ENCODE data around the gene ERVFRD-1. TPM values are rescaled to one million over a fixed set of nuclear protein-coding genes. Genes with fewer than 3 reads are reported as not detected.

The ERVFRD-1 gene
- total RNA-seq, 1 donor from 2014 or later, result not detected

- no peak overlapping the region for H3K4me3 Mint-ChIP-seq (ENCODE audit: unreplicated experiment)
- no peak for DNase-seq
- no peak overlapping the region for H3K27ac Mint-ChIP-seq (ENCODE audit: unreplicated experiment)
- H3K27me3 Mint-ChIP-seq (ENCODE audit: unreplicated experiment), result no peaks in the 10 kb centered on the region
- H3K9me3 Mint-ChIP-seq (ENCODE audit: unreplicated experiment), result peaks cover 2% of the 10 kb centered on the region
- H3K4me1 Mint-ChIP-seq (ENCODE audit: low read depth, unreplicated experiment), result no peaks in the 10 kb centered on the region
- TF ChIP-seq, protein P1, sequence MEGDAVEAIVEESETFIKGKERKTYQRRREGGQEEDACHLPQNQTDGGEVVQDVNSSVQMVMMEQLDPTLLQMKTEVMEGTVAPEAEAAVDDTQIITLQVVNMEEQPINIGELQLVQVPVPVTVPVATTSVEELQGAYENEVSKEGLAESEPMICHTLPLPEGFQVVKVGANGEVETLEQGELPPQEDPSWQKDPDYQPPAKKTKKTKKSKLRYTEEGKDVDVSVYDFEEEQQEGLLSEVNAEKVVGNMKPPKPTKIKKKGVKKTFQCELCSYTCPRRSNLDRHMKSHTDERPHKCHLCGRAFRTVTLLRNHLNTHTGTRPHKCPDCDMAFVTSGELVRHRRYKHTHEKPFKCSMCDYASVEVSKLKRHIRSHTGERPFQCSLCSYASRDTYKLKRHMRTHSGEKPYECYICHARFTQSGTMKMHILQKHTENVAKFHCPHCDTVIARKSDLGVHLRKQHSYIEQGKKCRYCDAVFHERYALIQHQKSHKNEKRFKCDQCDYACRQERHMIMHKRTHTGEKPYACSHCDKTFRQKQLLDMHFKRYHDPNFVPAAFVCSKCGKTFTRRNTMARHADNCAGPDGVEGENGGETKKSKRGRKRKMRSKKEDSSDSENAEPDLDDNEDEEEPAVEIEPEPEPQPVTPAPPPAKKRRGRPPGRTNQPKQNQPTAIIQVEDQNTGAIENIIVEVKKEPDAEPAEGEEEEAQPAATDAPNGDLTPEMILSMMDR (IDR thresholded peaks at IDR 0.05; ENCODE audit: partially characterized antibody, unreplicated experiment), result no peak
- H3K36me3 Mint-ChIP-seq (ENCODE audit: unreplicated experiment), result no peaks in the 10 kb centered on the region
These were observed 27.8 kb upstream of the ERVFRD-1 start for GRCh38 chr6:11139051-11139960.

DNA sequence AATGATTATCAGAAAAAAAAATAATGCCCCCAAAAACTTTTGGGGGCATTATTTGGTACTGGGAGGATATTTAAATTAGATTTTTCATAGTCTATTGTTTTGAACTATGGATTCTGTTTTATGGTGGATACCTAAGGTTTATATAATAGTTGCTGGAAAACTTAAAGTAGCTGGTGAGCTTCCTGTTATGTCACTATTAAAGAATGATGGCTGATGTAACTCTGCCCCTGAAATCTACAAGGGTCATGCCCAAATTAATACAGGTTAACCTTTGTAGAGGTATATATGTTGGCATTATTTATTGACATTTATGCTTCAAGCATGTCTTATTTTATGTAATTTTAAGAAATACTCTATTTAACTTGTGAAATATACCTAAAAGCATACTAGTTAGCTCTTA, 25.3 kb upstream of the ERVFRD-1 start:
- Mint-ChIP-seq H3K9me3 (ENCODE audit: unreplicated experiment) (peaks cover 2% of the 10 kb centered on the region), H3K4me1 (ENCODE audit: low read depth, unreplicated experiment) (peaks cover 3% of the 10 kb centered on the region), H3K4me3 (ENCODE audit: unreplicated experiment) (no peak overlapping the region), H3K27ac (ENCODE audit: unreplicated experiment) (no peak overlapping the region), H3K27me3 (ENCODE audit: unreplicated experiment) (no peaks in the 10 kb centered on the region), H3K36me3 (ENCODE audit: unreplicated experiment) (no peaks in the 10 kb centered on the region)
- TF ChIP-seq, protein P1 (IDR thresholded peaks at IDR 0.05; ENCODE audit: partially characterized antibody, unreplicated experiment), result no peak
- no peak for DNase-seq

GRCh38 chr6:11133281-11133680, 21.8 kb upstream of the ERVFRD-1 start:
- no peaks in the 10 kb centered on the region for H3K9me3 Mint-ChIP-seq (ENCODE audit: unreplicated experiment)
- DNase-seq, result no peak
- no peaks in the 10 kb centered on the region for H3K27me3 Mint-ChIP-seq (ENCODE audit: unreplicated experiment)
- TF ChIP-seq, protein P1 (IDR thresholded peaks at IDR 0.05; ENCODE audit: partially characterized antibody, unreplicated experiment), result no peak
- peaks cover 11% of the 10 kb centered on the region for H3K4me1 Mint-ChIP-seq (ENCODE audit: low read depth, unreplicated experiment)
- no peaks in the 10 kb centered on the region for H3K36me3 Mint-ChIP-seq (ENCODE audit: unreplicated experiment)
- H3K4me3 Mint-ChIP-seq (ENCODE audit: unreplicated experiment), result no peak overlapping the region
- no peak overlapping the region for H3K27ac Mint-ChIP-seq (ENCODE audit: unreplicated experiment)

- peaks cover 11% of the 10 kb centered on the region for H3K4me1 Mint-ChIP-seq (ENCODE audit: low read depth, unreplicated experiment)
- H3K27ac Mint-ChIP-seq (ENCODE audit: unreplicated experiment), result no peak overlapping the region
- no peaks in the 10 kb centered on the region for H3K27me3 Mint-ChIP-seq (ENCODE audit: unreplicated experiment)
- no peaks in the 10 kb centered on the region for H3K9me3 Mint-ChIP-seq (ENCODE audit: unreplicated experiment)
- no peak for DNase-seq
- H3K36me3 Mint-ChIP-seq (ENCODE audit: unreplicated experiment), result peaks cover 3% of the 10 kb centered on the region
- TF ChIP-seq, protein P1 (IDR thresholded peaks at IDR 0.05; ENCODE audit: partially characterized antibody, unreplicated experiment), result no peak
- H3K4me3 Mint-ChIP-seq (ENCODE audit: unreplicated experiment), result no peak overlapping the region
These were observed 20.8 kb upstream of the ERVFRD-1 start for GRCh38 chr6:11132194-11132888.

DNA sequence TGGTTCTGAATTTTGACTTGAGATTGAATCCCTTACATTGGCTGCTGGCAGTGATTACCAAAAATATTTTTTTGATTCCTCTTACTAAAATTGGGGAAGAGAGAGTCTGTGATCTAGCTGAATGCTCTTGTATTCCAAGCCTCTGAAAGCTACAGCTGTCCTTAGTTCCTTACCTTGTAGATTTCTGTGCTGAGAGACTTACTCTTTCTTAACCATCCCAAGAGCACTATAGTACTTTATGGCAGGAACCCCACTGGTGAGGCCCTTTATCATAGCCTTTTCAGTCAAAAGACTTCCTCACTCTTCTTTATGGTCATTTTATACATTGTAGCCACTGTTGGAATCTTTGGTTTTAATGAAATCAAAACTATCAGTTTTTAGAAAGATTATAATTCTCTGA, 19.1 kb upstream of the ERVFRD-1 start:
- H3K4me3 Mint-ChIP-seq (ENCODE audit: unreplicated experiment), result no peak overlapping the region
- peaks cover 11% of the 10 kb centered on the region for H3K4me1 Mint-ChIP-seq (ENCODE audit: low read depth, unreplicated experiment)
- DNase-seq, result no peak
- H3K36me3 Mint-ChIP-seq (ENCODE audit: unreplicated experiment), result peaks cover 5% of the 10 kb centered on the region
- TF ChIP-seq, protein P1 (IDR thresholded peaks at IDR 0.05; ENCODE audit: partially characterized antibody, unreplicated experiment), result no peak
- H3K27me3 Mint-ChIP-seq (ENCODE audit: unreplicated experiment), result no peaks in the 10 kb centered on the region
- no peaks in the 10 kb centered on the region for H3K9me3 Mint-ChIP-seq (ENCODE audit: unreplicated experiment)
- no peak overlapping the region for H3K27ac Mint-ChIP-seq (ENCODE audit: unreplicated experiment)

Measured in glutamatergic neuron (in vitro differentiated cells).